Measurements from ENCODE around the gene PDE9A. TPM values are rescaled to one million over a fixed set of nuclear protein-coding genes. Genes with fewer than 3 reads are reported as not detected.

Gene PDE9A
- total and polyA plus RNA-seq, 2 of the 4 experiments (the other 2 are of a cell fraction), result 0.89 to 0.90 TPM

- H4K20me1 ChIP-seq (ENCODE audit: insufficient read depth, low read length), result no peaks in the 10 kb centered on the region
- H3K4me2 ChIP-seq (ENCODE audit: low read depth, low read length), result no peak overlapping the region
- no peak overlapping the region for H2BK5ac ChIP-seq (ENCODE audit: low read depth, low read length, poor library complexity, severe bottlenecking)
- no peak overlapping the region for H3K18ac ChIP-seq (ENCODE audit: low read depth, low read length)
- no peak overlapping the region for H2BK120ac ChIP-seq (ENCODE audit: low read depth, low read length)
- H3K23ac ChIP-seq (ENCODE audit: low read depth, low read length), result no peak overlapping the region
- POLR2A ChIA-PET (ENCODE audit: unreplicated experiment), result no interaction called here
- no peaks in the 10 kb centered on the region; the same call in 1 of the 2 replicates for H3K36me3 ChIP-seq (ENCODE audit: control insufficient read depth, insufficient read depth, low read length)
- no peak overlapping the region for H2BK20ac ChIP-seq (ENCODE audit: low read depth, low read length)
- no peak overlapping the region for H4K8ac ChIP-seq (ENCODE audit: low read depth in 2 of 2, low read length in 2 of 2)
- H3K56ac ChIP-seq (ENCODE audit: extremely low read depth, insufficient read depth, low read length), result no peak overlapping the region
- H3K27me3 ChIP-seq (ENCODE audit: control insufficient read depth, insufficient read depth, low read length), result no peaks in the 10 kb centered on the region
- H2AK5ac ChIP-seq (ENCODE audit: low read depth, low read length), result no peak overlapping the region
- no TSS peak for BruUV-seq (replicated peaks)
- intact Hi-C loops (cut with micrococcal nuclease), result no loop called here
- no peak overlapping the region for H4K5ac ChIP-seq (ENCODE audit: low read depth, low read length)
- TF ChIP-seq CTCF (conservative IDR thresholded peaks at IDR 0.05; ENCODE audit: low read depth, low read length) (no peak), BHLHE40 (IDR thresholded peaks at IDR 0.05; ENCODE audit: low read depth, low read length) (no peak), USF2 (IDR thresholded peaks at IDR 0.05; ENCODE audit: low read depth, low read length) (no peak)
- no peaks in the 10 kb centered on the region for H3K9me3 ChIP-seq (ENCODE audit: control insufficient read depth, insufficient read depth, low read length)
- H3K14ac ChIP-seq (replicated peaks; ENCODE audit: low read depth, low read length), result no peak overlapping the region
- H3K4ac ChIP-seq (ENCODE audit: low read depth, low read length), result no peak overlapping the region
- DNase-seq, result no peak
- peaks cover 6% of the 10 kb centered on the region; the same call in 1 of the 2 replicates for H3K4me1 ChIP-seq (ENCODE audit: control insufficient read depth, insufficient read depth, low read length)
- H3K9me1 ChIP-seq (ENCODE audit: insufficient read depth, low read length), result no peaks in the 10 kb centered on the region; the same call in 1 of the 2 replicates
- ATAC-seq (ENCODE audit: low read depth), result no peak
- in situ Hi-C loops (cut with MboI; ENCODE audit: low sequenced_read_pairs), result no loop called here
- no peak overlapping the region for H3K4me3 ChIP-seq (ENCODE audit: insufficient read depth, low read depth, low read length)
- no peaks in the 10 kb centered on the region for H3K79me1 ChIP-seq (ENCODE audit: low read depth in 1 of 2, low read length in 2 of 2)
- dilution Hi-C loops (cut with HindIII; ENCODE audit: low sequenced_read_pairs, unreplicated experiment), result no loop called here
- no peak overlapping the region for H3K27ac ChIP-seq (ENCODE audit: insufficient read depth, low read length)
- no peak overlapping the region for H2AK9ac ChIP-seq (replicated peaks; ENCODE audit: low read depth, low read length, poor library complexity)
- no peak overlapping the region for H2BK15ac ChIP-seq (ENCODE audit: low read depth, low read length)
- CTCF ChIA-PET, result no interaction called here
- H4K91ac ChIP-seq (ENCODE audit: insufficient read depth, low read depth, low read length), result no peak overlapping the region
- no peak overlapping the region for H3K9ac ChIP-seq (ENCODE audit: low read depth, low read length)
- no peak overlapping the region for H2AFZ ChIP-seq (replicated peaks; ENCODE audit: low read length, poor library complexity)
- 84% methylated on average over 6 of the region's 7 CpGs; no CpG with 5 or more reads in 1 of the 2 experiments for WGBS, 2 experiments (ENCODE audit: extremely low coverage in 2 of 2, insufficient read length in 1 of 2)
These were observed 80.5 kb downstream of the PDE9A start for GRCh38 chr21:42733874-42734273.
